ENCODE measurements around the gene HEXA. TPM values are rescaled to one million over a fixed set of nuclear protein-coding genes. Genes with fewer than 3 reads are reported as not detected.

The HEXA gene
- polyA plus RNA-seq, 1 donor (not counting 4 experiments of a cell fraction or from before 2014, with no cell fraction given), result 53.5 TPM

DNA sequence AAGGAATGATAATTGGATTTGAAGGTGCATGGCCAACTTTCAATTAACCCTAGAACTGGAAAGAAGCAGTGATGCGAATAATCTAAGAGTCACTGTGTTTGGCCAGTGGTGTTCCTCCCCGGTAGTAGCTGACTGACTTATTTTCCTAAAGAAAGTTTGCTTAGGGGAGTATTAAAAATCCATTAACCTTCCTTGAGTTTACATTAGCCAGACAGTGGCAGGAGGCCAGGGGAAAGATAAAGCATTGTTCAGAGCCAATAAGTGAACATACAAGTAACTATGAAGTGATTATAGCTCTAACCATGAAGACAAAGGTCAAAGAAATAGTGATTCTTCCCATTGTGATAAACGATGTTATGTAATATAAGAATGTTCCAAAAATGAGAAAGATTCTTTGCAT is 13.4 kb upstream of the HEXA start:
- FAIRE-seq, result no peak
- DNase-seq (ENCODE audit: low read depth, low spot score), result no peak
- dilution Hi-C loops (cut with MboI; ENCODE audit: extremely low pct_ligation_motif_present, low sequenced_read_pairs), result no loop called here
- TF ChIP-seq EZH2 (IDR thresholded peaks at IDR 0.05; ENCODE audit: low read length), result no peak
- TF ChIP-seq, protein P1, sequence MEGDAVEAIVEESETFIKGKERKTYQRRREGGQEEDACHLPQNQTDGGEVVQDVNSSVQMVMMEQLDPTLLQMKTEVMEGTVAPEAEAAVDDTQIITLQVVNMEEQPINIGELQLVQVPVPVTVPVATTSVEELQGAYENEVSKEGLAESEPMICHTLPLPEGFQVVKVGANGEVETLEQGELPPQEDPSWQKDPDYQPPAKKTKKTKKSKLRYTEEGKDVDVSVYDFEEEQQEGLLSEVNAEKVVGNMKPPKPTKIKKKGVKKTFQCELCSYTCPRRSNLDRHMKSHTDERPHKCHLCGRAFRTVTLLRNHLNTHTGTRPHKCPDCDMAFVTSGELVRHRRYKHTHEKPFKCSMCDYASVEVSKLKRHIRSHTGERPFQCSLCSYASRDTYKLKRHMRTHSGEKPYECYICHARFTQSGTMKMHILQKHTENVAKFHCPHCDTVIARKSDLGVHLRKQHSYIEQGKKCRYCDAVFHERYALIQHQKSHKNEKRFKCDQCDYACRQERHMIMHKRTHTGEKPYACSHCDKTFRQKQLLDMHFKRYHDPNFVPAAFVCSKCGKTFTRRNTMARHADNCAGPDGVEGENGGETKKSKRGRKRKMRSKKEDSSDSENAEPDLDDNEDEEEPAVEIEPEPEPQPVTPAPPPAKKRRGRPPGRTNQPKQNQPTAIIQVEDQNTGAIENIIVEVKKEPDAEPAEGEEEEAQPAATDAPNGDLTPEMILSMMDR (optimal IDR thresholded peaks at IDR 0.05 in 1 of 3, IDR thresholded peaks at IDR 0.05 in 1 of 3, conservative IDR thresholded peaks at IDR 0.05 in 1 of 3; ENCODE audit: extremely low read depth in 1 of 3, insufficient read depth in 2 of 3, low read length in 3 of 3), result no peak
- no peak overlapping the region for H2AFZ ChIP-seq (ENCODE audit: control insufficient read depth, low read length)
- H3K4me2 ChIP-seq (ENCODE audit: control insufficient read depth, extremely low read depth, insufficient read depth, low read depth, low read length), result no peak overlapping the region
- H3K27ac ChIP-seq (ENCODE audit: control insufficient read depth, insufficient read depth, low read length), result no peak overlapping the region
- no peak overlapping the region for H3K4me3 ChIP-seq (ENCODE audit: control insufficient read depth in 2 of 3, extremely low read depth in 1 of 3, insufficient read depth in 2 of 3, low read depth in 1 of 3, low read length in 3 of 3)
- H3K4me1 ChIP-seq (ENCODE audit: control insufficient read depth, extremely low read depth, insufficient read depth, low read length), result no peaks in the 10 kb centered on the region
- H3K9ac ChIP-seq (ENCODE audit: control insufficient read depth, extremely low read depth, insufficient read depth, low read length), result no peak overlapping the region
- no peaks in the 10 kb centered on the region for H3K36me3 ChIP-seq (ENCODE audit: control insufficient read depth in 2 of 2, extremely low read depth in 1 of 2, insufficient read depth in 2 of 2, low read length in 2 of 2)
- no peaks in the 10 kb centered on the region for H3K9me3 ChIP-seq (ENCODE audit: control insufficient read depth, low read depth, low read length)
- no peaks in the 10 kb centered on the region for H3K79me2 ChIP-seq (ENCODE audit: control insufficient read depth, insufficient read depth, low read length)
- no peaks in the 10 kb centered on the region for H3K9me1 ChIP-seq (ENCODE audit: control insufficient read depth, extremely low read depth, insufficient read depth, low read length)
- no peaks in the 10 kb centered on the region for H4K20me1 ChIP-seq (ENCODE audit: control insufficient read depth, extremely low read depth, insufficient read depth, low read length)
- H3K27me3 ChIP-seq (ENCODE audit: control insufficient read depth, extremely low read depth, insufficient read depth, low read length), result peaks cover 4% of the 10 kb centered on the region

DNA sequence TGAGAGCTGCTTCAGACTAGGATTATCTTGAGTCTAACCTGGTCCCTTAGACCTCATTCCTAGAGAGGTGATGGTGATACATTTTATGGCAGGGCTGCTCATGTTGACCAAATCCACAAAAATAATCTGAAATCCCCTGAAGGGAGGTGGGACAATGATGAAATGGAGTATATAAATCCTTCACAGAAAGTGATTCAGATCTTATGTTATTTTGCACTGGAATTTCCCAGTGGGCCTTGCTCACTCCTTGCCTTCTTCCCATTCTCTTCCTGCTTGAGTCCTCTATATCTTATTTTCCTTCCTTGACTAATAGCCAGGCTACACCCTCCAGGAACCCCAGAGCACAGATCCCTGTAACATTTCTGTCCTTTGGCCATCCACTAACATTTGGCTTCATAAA is 11.9 kb upstream of the HEXA start:
- peaks cover 14% of the 10 kb centered on the region for H3K27me3 ChIP-seq (ENCODE audit: control insufficient read depth, extremely low read depth, insufficient read depth, low read length)
- H3K4me1 ChIP-seq (ENCODE audit: control insufficient read depth, extremely low read depth, insufficient read depth, low read length), result no peaks in the 10 kb centered on the region
- no peaks in the 10 kb centered on the region for H3K9me1 ChIP-seq (ENCODE audit: control insufficient read depth, extremely low read depth, insufficient read depth, low read length)
- H2AFZ ChIP-seq (ENCODE audit: control insufficient read depth, low read length), result no peak overlapping the region
- no peak for DNase-seq (ENCODE audit: low read depth, low spot score)
- dilution Hi-C loops (cut with MboI; ENCODE audit: extremely low pct_ligation_motif_present, low sequenced_read_pairs), result no loop called here
- H3K36me3 ChIP-seq (ENCODE audit: control insufficient read depth in 2 of 2, extremely low read depth in 1 of 2, insufficient read depth in 2 of 2, low read length in 2 of 2), result no peaks in the 10 kb centered on the region
- no peak overlapping the region for H3K27ac ChIP-seq (ENCODE audit: control insufficient read depth, insufficient read depth, low read length)
- no peaks in the 10 kb centered on the region for H3K9me3 ChIP-seq (ENCODE audit: control insufficient read depth, low read depth, low read length)
- FAIRE-seq, result no peak
- no peaks in the 10 kb centered on the region for H4K20me1 ChIP-seq (ENCODE audit: control insufficient read depth, extremely low read depth, insufficient read depth, low read length)
- no peaks in the 10 kb centered on the region for H3K79me2 ChIP-seq (ENCODE audit: control insufficient read depth, insufficient read depth, low read length)
- H3K4me2 ChIP-seq (ENCODE audit: control insufficient read depth, extremely low read depth, insufficient read depth, low read depth, low read length), result no peak overlapping the region
- TF ChIP-seq EZH2 (IDR thresholded peaks at IDR 0.05; ENCODE audit: low read length), result no peak
- TF ChIP-seq, protein P1 (optimal IDR thresholded peaks at IDR 0.05 in 1 of 3, IDR thresholded peaks at IDR 0.05 in 1 of 3, conservative IDR thresholded peaks at IDR 0.05 in 1 of 3; ENCODE audit: extremely low read depth in 1 of 3, insufficient read depth in 2 of 3, low read length in 3 of 3), result no peak
- no peak overlapping the region for H3K9ac ChIP-seq (ENCODE audit: control insufficient read depth, extremely low read depth, insufficient read depth, low read length)
- no peak overlapping the region for H3K4me3 ChIP-seq (ENCODE audit: control insufficient read depth in 2 of 3, extremely low read depth in 1 of 3, insufficient read depth in 2 of 3, low read depth in 1 of 3, low read length in 3 of 3)

Data from keratinocyte (primary cell).